GM18499 (cell line): ENCODE data around the gene LYST.

Experiments
- ATAC-seq: cut with Tn5 transposase; IDR thresholded peaks from one replicate; pipeline ENCODE4 v1.9.1; 2021; ENCODE audit warnings: moderate number of reproducible peaks; ENCODE audit not compliant: insufficient read depth, unreplicated experiment

The LYST gene

GRCh38 chr1:235735621-235736020 lies 131.1 kb downstream of the LYST start:
- no peak for ATAC-seq

GRCh38 chr1:235734335-235734734 lies 132.4 kb downstream of the LYST start:
- ATAC-seq: no peak

GRCh38 chr1:235730007-235730406 lies 136.7 kb downstream of the LYST start:
- ATAC-seq: no peak

- ATAC-seq: no peak
Observed at GRCh38 chr1:235726557-235726956, 140.1 kb downstream of the LYST start.

- ATAC-seq: no peak
Observed at GRCh38 chr1:235725434-235725833, 141.3 kb downstream of the LYST start.

GRCh38 chr1:235724730-235725129 lies 142.0 kb downstream of the LYST start:
- no peak for ATAC-seq

- ATAC-seq: no peak
Observed at GRCh38 chr1:235722858-235723257, 143.8 kb downstream of the LYST start.

- no peak for ATAC-seq
Observed at GRCh38 chr1:235721982-235722381, 144.7 kb downstream of the LYST start.

- no peak for ATAC-seq
Observed at GRCh38 chr1:235720544-235720943, 146.2 kb downstream of the LYST start.

GRCh38 chr1:235714205-235714897 lies 152.4 kb downstream of the LYST start:
- no peak for ATAC-seq

GRCh38 chr1:235712812-235713211 lies 153.9 kb downstream of the LYST start:
- ATAC-seq: no peak

- no peak for ATAC-seq
Observed at GRCh38 chr1:235710687-235711086, 156.0 kb downstream of the LYST start.

GRCh38 chr1:235709018-235709417 lies 157.7 kb downstream of the LYST start:
- no peak for ATAC-seq

- no peak for ATAC-seq
Observed at GRCh38 chr1:235708390-235708962, 158.2 kb downstream of the LYST start.

GRCh38 chr1:235703506-235703905 lies 163.2 kb downstream of the LYST start:
- no peak for ATAC-seq

- no peak for ATAC-seq
Observed at GRCh38 chr1:235702412-235702811, 164.3 kb downstream of the LYST start.

- ATAC-seq: no peak
Observed at GRCh38 chr1:235697508-235697907, 169.2 kb downstream of the LYST start.

GRCh38 chr1:235689356-235689755 lies 177.3 kb downstream of the LYST start:
- no peak for ATAC-seq

- no peak for ATAC-seq
Observed at GRCh38 chr1:235688096-235688495, 178.6 kb downstream of the LYST start.

- no peak for ATAC-seq
Observed at GRCh38 chr1:235683653-235684052, 183.1 kb downstream of the LYST start.

GRCh38 chr1:235682216-235682615 lies 184.5 kb downstream of the LYST start:
- ATAC-seq: no peak

- ATAC-seq: no peak
Observed at GRCh38 chr1:235679644-235680043, 187.1 kb downstream of the LYST start.
